GM12872 (cell line): ENCODE measurements around the gene BRAP.

Source experiments
- CTCF ChIP-seq: IDR thresholded peaks from 3 replicates; pipeline ENCODE4 v1.5.1; 2011; ENCODE audit warnings: low read depth, mild to moderate bottlenecking, low read length, moderate library complexity; ENCODE audit not compliant: insufficient read depth

The BRAP gene

GRCh38 chr12:111599453-111600204 lies 86.1 kb downstream of the BRAP start:
- no peak for TF ChIP-seq CTCF

- no peak for TF ChIP-seq CTCF
Measured at GRCh38 chr12:111598637-111599452, 86.9 kb downstream of the BRAP start, which contains the start of gene ATXN2. TSS of gene ATXN2 (minus strand) at chr12:111599315. CDS start at chr12:111599034, 281 bp downstream.

GRCh38 chr12:111597831-111598636 lies 87.7 kb downstream of the BRAP start:
- TF ChIP-seq CTCF, result no peak

GRCh38 chr12:111596985-111597830 lies 88.5 kb downstream of the BRAP start:
- no peak for TF ChIP-seq CTCF
